Upper lobe of left lung (tissue), 6 donors: ENCODE results near the gene MAST4. TPM values are rescaled to one million over a fixed set of nuclear protein-coding genes. Genes with fewer than 3 reads are reported as not detected.

Source experiments
- ATAC-seq, 2 donors: fragments of 200-7000 bp; cut with Tn5 transposase; one replicate each; pipeline ENCODE4 v1.9.1; 2022; ENCODE audit warnings: mild to moderate bottlenecking in 2 of 2, moderate library complexity in 2 of 2; ENCODE audit not compliant: low FRiP score in 2 of 2
- DNase-seq, 2 donors: peaks; one replicate each; pipeline ENCODE4 v3.0.0-alpha.2; 2019 to 2020
- H3K27ac ChIP-seq, 4 donors: fragments of 200-600 bp; sonication (generic); one replicate each; pipeline ENCODE4 v1.5.1; 2016 to 2019
- H3K27me3 ChIP-seq, 4 donors: fragments of 200-600 bp; sonication (generic); one replicate each; pipeline ENCODE4 v1.5.1; 2017 to 2019
- H3K36me3 ChIP-seq, 4 donors: fragments of 200-600 bp; sonication (generic); one replicate each; pipeline ENCODE4 v1.5.1; 2016 to 2019
- H3K4me1 ChIP-seq, 4 donors: fragments of 200-600 bp; sonication (generic); one replicate each; pipeline ENCODE4 v1.5.1; 2018 to 2019
- H3K4me3 ChIP-seq, 4 donors: fragments of 200-600 bp; sonication (generic); one replicate each; pipeline ENCODE4 v1.5.1; 2017 to 2019; ENCODE audit warnings: mild to moderate bottlenecking in 2 of 4, moderate library complexity in 1 of 4
- H3K9me3 ChIP-seq, 4 donors: fragments of 200-600 bp; sonication (generic); one replicate each; pipeline ENCODE4 v1.5.1; 2018 to 2019
- EP300 ChIP-seq, 4 donors: sonication (generic); formaldehyde crosslinking; IDR thresholded peaks; one replicate each; pipeline ENCODE4 v1.5.1; 2017; ENCODE audit warnings: antibody characterized with exemption in 4 of 4, control low read depth in 2 of 4
- POLR2A ChIP-seq, 4 donors: fragments of 450-650 bp; IDR thresholded peaks; one replicate each; pipeline ENCODE4 v1.5.1; 2016 to 2017; ENCODE audit warnings: antibody characterized with exemption in 4 of 4, mild to moderate bottlenecking in 2 of 4
- POLR2AphosphoS5 ChIP-seq, 2 donors: sonication (generic); formaldehyde crosslinking; IDR thresholded peaks; one replicate each; pipeline ENCODE4 v1.5.1; 2017; ENCODE audit warnings: antibody characterized with exemption in 2 of 2
- WGBS, 2 donors: methylation state at CpG; one replicate each; pipeline ENCODE4 v1.1.5; 2017 to 2018; 5-methylcytosine and 5-hydroxymethylcytosine counted together
- total RNA-seq, 6 donors: library from RNA; depleted of rRNA in 4 of 6; stranded (reverse); fragments of >200 nt in 4 of 6; gene quantifications; one replicate each; pipeline versions ENCODE4 v1.1.0 to v1.2.1, GENCODE V29; 2016 to 2021
- TF ChIP-seq, protein P1 (sequence below), 6 experiments: fragments of 450-650 bp in 4 of 6; fragments of 200-600 bp in 2 of 6; sonication (generic) in 2 of 6; IDR thresholded peaks; one replicate each; pipeline ENCODE4 v1.5.1; 2016 to 2019; ENCODE audit warnings: antibody characterized with exemption in 6 of 6
- donor health status: DM: no; HTN: no; CAD: no; lungs with moderate emphysema.
- donor health status: DM: no; HTN: yes; CAD: no; lungs with severe emphysema.

The MAST4 gene
- total RNA-seq, 6 donors from 2014 or later: 44.8 to 229 (median 66.4) TPM

GRCh38 chr5:66867618-66868322 is 271.6 kb downstream of the MAST4 start:
- Histone ChIP-seq H3K27ac (no peak overlapping the region), H3K4me1 (peaks cover 0 to 6% (median 0%) of the 10 kb centered on the region in 4 donors), H3K36me3 (no peaks in the 10 kb centered on the region), H3K9me3 (no peaks in the 10 kb centered on the region), H3K4me3 (no peak overlapping the region), H3K27me3 (no peaks in the 10 kb centered on the region)
- DNase-seq (no peak), ATAC-seq (no peak)
- TF ChIP-seq POLR2A (IDR thresholded peaks at IDR 0.05) (no peak), EP300 (IDR thresholded peaks at IDR 0.05) (no peak), POLR2AphosphoS5 (IDR thresholded peaks at IDR 0.05) (no peak)
- TF ChIP-seq, protein P1, sequence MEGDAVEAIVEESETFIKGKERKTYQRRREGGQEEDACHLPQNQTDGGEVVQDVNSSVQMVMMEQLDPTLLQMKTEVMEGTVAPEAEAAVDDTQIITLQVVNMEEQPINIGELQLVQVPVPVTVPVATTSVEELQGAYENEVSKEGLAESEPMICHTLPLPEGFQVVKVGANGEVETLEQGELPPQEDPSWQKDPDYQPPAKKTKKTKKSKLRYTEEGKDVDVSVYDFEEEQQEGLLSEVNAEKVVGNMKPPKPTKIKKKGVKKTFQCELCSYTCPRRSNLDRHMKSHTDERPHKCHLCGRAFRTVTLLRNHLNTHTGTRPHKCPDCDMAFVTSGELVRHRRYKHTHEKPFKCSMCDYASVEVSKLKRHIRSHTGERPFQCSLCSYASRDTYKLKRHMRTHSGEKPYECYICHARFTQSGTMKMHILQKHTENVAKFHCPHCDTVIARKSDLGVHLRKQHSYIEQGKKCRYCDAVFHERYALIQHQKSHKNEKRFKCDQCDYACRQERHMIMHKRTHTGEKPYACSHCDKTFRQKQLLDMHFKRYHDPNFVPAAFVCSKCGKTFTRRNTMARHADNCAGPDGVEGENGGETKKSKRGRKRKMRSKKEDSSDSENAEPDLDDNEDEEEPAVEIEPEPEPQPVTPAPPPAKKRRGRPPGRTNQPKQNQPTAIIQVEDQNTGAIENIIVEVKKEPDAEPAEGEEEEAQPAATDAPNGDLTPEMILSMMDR (IDR thresholded peaks at IDR 0.05): no peak
- WGBS, 2 donors: 83 to 87% methylated on average over 1 of the region's 1 CpG

GRCh38 chr5:66869347-66869746 is 273.2 kb downstream of the MAST4 start:
- DNase-seq (no peak), ATAC-seq (no peak)
- no peak overlapping the region for H3K27ac ChIP-seq
- H3K4me1 ChIP-seq: peaks cover 0 to 6% (median 0%) of the 10 kb centered on the region in 4 donors
- 68 to 75% methylated on average over 6 of the region's 6 CpGs for WGBS, 2 donors
- no peak overlapping the region for H3K4me3 ChIP-seq
- no peaks in the 10 kb centered on the region for H3K27me3 ChIP-seq
- no peaks in the 10 kb centered on the region for H3K9me3 ChIP-seq
- TF ChIP-seq POLR2AphosphoS5 (IDR thresholded peaks at IDR 0.05): no peak
- TF ChIP-seq POLR2A (IDR thresholded peaks at IDR 0.05): no peak
- TF ChIP-seq, protein P1 (IDR thresholded peaks at IDR 0.05): no peak
- TF ChIP-seq EP300 (IDR thresholded peaks at IDR 0.05): no peak
- H3K36me3 ChIP-seq: no peaks in the 10 kb centered on the region

DNA sequence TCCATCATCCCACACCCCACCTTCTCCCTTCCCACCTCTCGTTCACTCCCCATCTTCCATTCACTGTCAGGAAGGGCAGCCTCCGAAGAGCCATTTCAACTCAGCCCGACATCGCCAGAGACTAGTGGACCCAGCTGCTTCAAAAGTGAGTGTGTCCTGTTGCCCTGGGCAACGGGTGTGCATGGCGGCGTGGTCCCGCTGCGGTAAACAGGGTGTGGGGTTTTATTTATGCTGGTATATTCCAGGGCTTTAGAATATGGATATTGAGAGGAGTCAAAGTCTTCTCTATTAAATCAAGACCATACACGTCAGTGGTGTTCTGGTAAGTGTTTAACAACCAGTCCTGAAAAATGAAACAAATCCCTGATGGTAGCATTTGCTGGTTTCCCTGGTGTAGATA is 274.5 kb downstream of the MAST4 start:
- DNase-seq (peak in 1 of 2 donors; percentile 28), ATAC-seq (no peak)
- Histone ChIP-seq H3K36me3 (no peaks in the 10 kb centered on the region), H3K9me3 (no peaks in the 10 kb centered on the region), H3K4me1 (peaks cover 0 to 6% (median 2%) of the 10 kb centered on the region in 4 donors), H3K4me3 (no peak overlapping the region), H3K27me3 (no peaks in the 10 kb centered on the region), H3K27ac (no peak overlapping the region)
- WGBS, 2 donors: 95 to 96% methylated on average over 10 of the region's 10 CpGs
- TF ChIP-seq POLR2AphosphoS5 (IDR thresholded peaks at IDR 0.05) (no peak), EP300 (IDR thresholded peaks at IDR 0.05) (no peak), POLR2A (IDR thresholded peaks at IDR 0.05) (no peak)
- TF ChIP-seq, protein P1 (IDR thresholded peaks at IDR 0.05): no peak

DNA sequence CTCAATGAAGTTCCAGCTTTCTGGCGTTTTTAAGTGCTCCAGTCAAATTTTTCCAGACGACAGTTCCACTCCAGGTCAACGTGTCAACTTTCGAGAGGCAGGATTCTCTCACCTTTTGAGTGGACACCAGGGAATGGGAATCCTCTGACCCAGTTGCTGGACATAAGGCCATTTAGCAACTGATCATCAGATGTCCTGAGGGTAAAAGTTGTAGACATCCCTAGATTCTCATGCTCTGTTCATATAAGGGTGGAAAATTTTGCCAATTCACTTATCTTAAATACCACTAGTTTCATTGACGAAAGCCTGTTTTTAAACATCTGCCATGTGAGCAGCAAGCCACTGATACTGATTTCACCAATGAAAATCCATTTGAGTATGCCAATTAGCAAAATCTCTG is 275.5 kb downstream of the MAST4 start:
- no peak for ATAC-seq
- H3K27me3 ChIP-seq: no peaks in the 10 kb centered on the region
- no peak for TF ChIP-seq POLR2AphosphoS5 (IDR thresholded peaks at IDR 0.05)
- no peak for TF ChIP-seq EP300 (IDR thresholded peaks at IDR 0.05)
- no peak for TF ChIP-seq POLR2A (IDR thresholded peaks at IDR 0.05)
- no peak for DNase-seq
- H3K4me1 ChIP-seq: peaks cover 0 to 6% (median 2%) of the 10 kb centered on the region in 4 donors
- H3K27ac ChIP-seq: no peak overlapping the region
- WGBS, 2 donors: 94 to 97% methylated on average over 5 of the region's 5 CpGs
- H3K9me3 ChIP-seq: no peaks in the 10 kb centered on the region
- H3K4me3 ChIP-seq: no peak overlapping the region
- no peaks in the 10 kb centered on the region for H3K36me3 ChIP-seq

DNA sequence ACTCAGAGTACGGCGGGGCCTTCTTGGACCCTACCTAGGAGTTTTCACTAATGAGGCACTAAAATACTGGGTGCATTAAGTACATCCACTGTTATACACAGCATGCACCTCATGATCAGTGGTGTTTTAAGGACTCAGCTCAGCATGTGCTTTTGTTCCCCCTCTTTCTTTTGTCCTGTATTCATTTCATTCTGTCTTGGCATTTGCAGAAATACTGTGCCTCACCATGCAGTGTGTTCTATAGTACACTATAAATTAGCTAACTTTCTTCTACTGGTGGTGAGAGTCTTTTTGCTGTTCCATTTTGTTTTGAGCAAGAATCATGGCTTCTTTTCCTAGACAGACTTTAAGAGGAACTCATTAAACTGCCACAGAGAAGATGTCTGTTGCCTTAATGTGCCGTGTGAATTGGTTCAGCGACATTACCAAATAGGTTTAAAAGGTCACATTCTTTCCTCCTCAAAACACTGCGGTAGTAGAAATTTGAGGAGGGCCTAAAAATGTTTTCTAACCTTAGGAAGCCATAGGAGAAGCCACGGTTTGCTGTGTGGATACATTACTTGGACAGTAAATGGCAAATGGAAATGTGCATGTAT is 276.6 kb downstream of the MAST4 start:
- H3K27me3 ChIP-seq: no peaks in the 10 kb centered on the region
- no peaks in the 10 kb centered on the region for H3K9me3 ChIP-seq
- TF ChIP-seq POLR2A (IDR thresholded peaks at IDR 0.05): no peak
- no peak overlapping the region for H3K27ac ChIP-seq
- H3K4me1 ChIP-seq: peaks cover 0 to 4% (median 1%) of the 10 kb centered on the region in 4 donors
- ATAC-seq: no peak
- no peaks in the 10 kb centered on the region for H3K36me3 ChIP-seq
- no peak for DNase-seq
- no peak overlapping the region for H3K4me3 ChIP-seq
- WGBS, 2 donors: 87 to 91% methylated on average over 6 of the region's 6 CpGs
